Transverse colon (tissue), 4 donors: ENCODE results near the gene METTL5.

Experiments used
- EP300 ChIP-seq: sonication (generic); formaldehyde crosslinking; IDR thresholded peaks from one replicate; pipeline ENCODE4 v1.6.1; 2017; ENCODE audit warnings: antibody characterized with exemption, low read depth
- POLR2A ChIP-seq: fragments of 450-650 bp; IDR thresholded peaks from one replicate; pipeline ENCODE4 v1.6.1; 2016; ENCODE audit warnings: antibody characterized with exemption, mild to moderate bottlenecking, moderate library complexity
- POLR2AphosphoS5 ChIP-seq, 3 donors: sonication (generic); formaldehyde crosslinking; IDR thresholded peaks; one replicate each; pipeline ENCODE4 v1.6.1; 2016; ENCODE audit warnings: antibody characterized with exemption in 3 of 3
- TF ChIP-seq, protein P1 (sequence below), 5 experiments: fragments of 200-600 bp in 3 of 5; fragments of 450-650 bp in 2 of 5; sonication (generic) in 3 of 5; IDR thresholded peaks; 1 replicate in 2 of 5; 2 replicates in 3 of 5; pipeline ENCODE4 v1.5.1; 2016 to 2017; ENCODE audit warnings: antibody characterized with exemption in 5 of 5, inconsistent platforms in 3 of 5, mild to moderate bottlenecking in 2 of 5, moderate library complexity in 1 of 5

DNA sequence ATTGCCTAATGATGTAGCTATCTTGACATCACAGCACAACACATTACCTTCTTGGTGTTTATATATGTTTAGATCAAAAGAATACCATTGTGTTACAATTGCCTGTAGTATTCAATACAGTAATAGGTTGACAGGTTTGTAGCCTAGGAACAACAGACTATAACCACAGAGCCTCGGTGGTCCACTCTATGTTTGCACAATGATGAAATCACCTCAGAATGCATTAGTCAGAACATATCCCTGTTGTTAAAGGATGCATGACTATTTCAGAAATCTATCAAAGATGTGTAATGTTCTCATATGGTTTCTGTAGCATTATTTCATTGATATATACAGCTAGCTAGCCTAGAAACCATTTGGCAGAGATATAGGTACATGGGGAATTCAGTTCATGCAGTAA, 8.9 kb downstream of the METTL5 start:
- TF ChIP-seq EP300 (no peak), POLR2A (no peak), POLR2AphosphoS5 (IDR thresholded peaks at IDR 0.05) (no peak)
- TF ChIP-seq, protein P1, sequence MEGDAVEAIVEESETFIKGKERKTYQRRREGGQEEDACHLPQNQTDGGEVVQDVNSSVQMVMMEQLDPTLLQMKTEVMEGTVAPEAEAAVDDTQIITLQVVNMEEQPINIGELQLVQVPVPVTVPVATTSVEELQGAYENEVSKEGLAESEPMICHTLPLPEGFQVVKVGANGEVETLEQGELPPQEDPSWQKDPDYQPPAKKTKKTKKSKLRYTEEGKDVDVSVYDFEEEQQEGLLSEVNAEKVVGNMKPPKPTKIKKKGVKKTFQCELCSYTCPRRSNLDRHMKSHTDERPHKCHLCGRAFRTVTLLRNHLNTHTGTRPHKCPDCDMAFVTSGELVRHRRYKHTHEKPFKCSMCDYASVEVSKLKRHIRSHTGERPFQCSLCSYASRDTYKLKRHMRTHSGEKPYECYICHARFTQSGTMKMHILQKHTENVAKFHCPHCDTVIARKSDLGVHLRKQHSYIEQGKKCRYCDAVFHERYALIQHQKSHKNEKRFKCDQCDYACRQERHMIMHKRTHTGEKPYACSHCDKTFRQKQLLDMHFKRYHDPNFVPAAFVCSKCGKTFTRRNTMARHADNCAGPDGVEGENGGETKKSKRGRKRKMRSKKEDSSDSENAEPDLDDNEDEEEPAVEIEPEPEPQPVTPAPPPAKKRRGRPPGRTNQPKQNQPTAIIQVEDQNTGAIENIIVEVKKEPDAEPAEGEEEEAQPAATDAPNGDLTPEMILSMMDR (IDR thresholded peaks at IDR 0.05): no peak
